ENCODE results near the gene MCF2L.

GRCh38 chr13:113041896-113042295, 72.9 kb downstream of the MCF2L start:
- no peak for TF ChIP-seq CTCF (IDR thresholded peaks at IDR 0.05; ENCODE audit: low read depth, low read length)
- no peak for TF ChIP-seq EZH2phosphoT487 (IDR thresholded peaks at IDR 0.05; ENCODE audit: low read depth)

Measured in OCI-LY3 (cell line).